H1 (cell line): ENCODE data around the gene PXK. TPM values are rescaled to one million over a fixed set of nuclear protein-coding genes. Genes with fewer than 3 reads are reported as not detected.

ENCODE experiments used
- CTCF ChIA-PET: fragments of 300-600 bp; sonication (Branson Sonifier 250); formaldehyde crosslinking; loops from one replicate; lab custom pipeline; 2021; ENCODE audit not compliant: partially characterized antibody; lab: Charles Lee
- POLR2A ChIA-PET: fragments of 300-600 bp; sonication (Branson Sonifier 250); formaldehyde crosslinking; loops from one replicate; lab custom pipeline; 2021; ENCODE audit warnings: inconsistent platforms; ENCODE audit not compliant: partially characterized antibody; lab: Charles Lee
- DNase-seq, 2 experiments: peaks; one replicate each; pipeline versions ENCODE4 v3.0.0 to v3.0.0-alpha.2; 2010 to 2022; ENCODE audit warnings: low spot score in 2 of 2, low read depth in 1 of 2, mixed read lengths in 1 of 2
- FAIRE-seq: peaks from 2 replicates; lab custom pipeline; 2011; peaks lifted over from hg19 to GRCh38; lab: Jason Lieb, UNC
- H2AFZ ChIP-seq: 2 replicates; pipeline ENCODE4 v1.8.1; 2012; ENCODE audit warnings: low read length, inconsistent platforms
- H2AK5ac ChIP-seq: 2 replicates; pipeline ENCODE4 v1.6.1; 2013; ENCODE audit warnings: low read depth, low read length
- H2BK120ac ChIP-seq: replicated peaks from 2 replicates; pipeline ENCODE3; 2013; ENCODE audit warnings: low read depth, low read length, inconsistent platforms
- H2BK12ac ChIP-seq: 2 replicates; pipeline ENCODE4 v1.6.1; 2013; ENCODE audit warnings: low read depth, low read length
- H2BK15ac ChIP-seq: 2 replicates; pipeline ENCODE4 v1.6.1; 2013; ENCODE audit warnings: low read length
- H2BK20ac ChIP-seq: 2 replicates; pipeline ENCODE4 v1.6.1; 2013; ENCODE audit warnings: low read length
- H2BK5ac ChIP-seq: 2 replicates; pipeline ENCODE4 v1.6.1; 2013; ENCODE audit warnings: low read depth, low read length
- H3K14ac ChIP-seq: 2 replicates; pipeline ENCODE4 v1.6.1; 2013; ENCODE audit warnings: inconsistent platforms; ENCODE audit not compliant: insufficient read length
- H3K18ac ChIP-seq: 2 replicates; pipeline ENCODE4 v1.6.1; 2013; ENCODE audit warnings: low read length; ENCODE audit errors: extremely low read depth
- H3K23ac ChIP-seq: 2 replicates; pipeline ENCODE4 v1.6.1; 2013; ENCODE audit warnings: inconsistent platforms; ENCODE audit not compliant: insufficient read length
- H3K23me2 ChIP-seq: 2 replicates; pipeline ENCODE4 v1.6.1; 2013; ENCODE audit warnings: low read depth, low read length
- H3K27ac ChIP-seq: 2 replicates; pipeline ENCODE4 v1.6.1; 2011; ENCODE audit warnings: low read depth, low read length, inconsistent platforms
- H3K27me3 ChIP-seq, 4 experiments: replicated peaks in 1 of 4; 1 replicate in 1 of 4; 2 replicates in 3 of 4; pipeline versions ENCODE4 v1.6.1 to v1.8.1; 2011 to 2013; ENCODE audit warnings: low read length in 3 of 4, mild to moderate bottlenecking in 3 of 4, inconsistent platforms in 2 of 4, mixed read lengths in 2 of 4, moderate library complexity in 1 of 4; ENCODE audit not compliant: control insufficient read depth in 3 of 4, insufficient read depth in 3 of 4; ENCODE audit errors: extremely low read depth in 1 of 4
- H3K36me3 ChIP-seq, 4 experiments: 2 replicates each; pipeline versions ENCODE4 v1.6.1 to v1.8.1; 2011 to 2013; ENCODE audit warnings: mild to moderate bottlenecking in 4 of 4, low read length in 3 of 4, moderate library complexity in 2 of 4, control low read depth in 1 of 4, inconsistent platforms in 1 of 4; ENCODE audit not compliant: insufficient read depth in 4 of 4, control insufficient read depth in 2 of 4
- H3K4ac ChIP-seq: replicated peaks from 2 replicates; pipeline ENCODE3; 2013; ENCODE audit warnings: low read length, low read depth, mixed read lengths, inconsistent platforms; ENCODE audit not compliant: insufficient read length
- H3K4me1 ChIP-seq, 4 experiments: replicated peaks in 1 of 4; 1 replicate in 1 of 4; 2 replicates in 3 of 4; pipeline versions ENCODE4 v1.6.1 to v1.8.1; 2011 to 2013; ENCODE audit warnings: low read length in 3 of 4, inconsistent platforms in 2 of 4, mixed read lengths in 1 of 4; ENCODE audit not compliant: insufficient read depth in 4 of 4, control insufficient read depth in 3 of 4
- H3K4me2 ChIP-seq, 2 experiments: 2 replicates each; pipeline versions ENCODE4 v1.6.1 to v1.8.1; 2011 to 2013; ENCODE audit warnings: low read depth in 2 of 2, low read length in 2 of 2, control low read depth in 1 of 2, inconsistent platforms in 1 of 2, mild to moderate bottlenecking in 1 of 2; ENCODE audit not compliant: insufficient read depth in 1 of 2
- H3K4me3 ChIP-seq, 4 experiments: fragments of 200-600, 300-600 bp in 1 of 4; sonication (generic), shearing (Covaris generic), sonication (Bioruptor Twin) in 1 of 4; 2 replicates each; pipeline versions ENCODE4 v1.5.1 to v1.8.1; 2011 to 2016; ENCODE audit warnings: low read length in 4 of 4, low read depth in 3 of 4, control low read depth in 2 of 4, inconsistent platforms in 2 of 4, mild to moderate bottlenecking in 2 of 4, mixed read lengths in 1 of 4, moderate library complexity in 1 of 4; ENCODE audit not compliant: insufficient read depth in 2 of 4; ENCODE audit errors: extremely low read depth in 1 of 4
- H3K56ac ChIP-seq: replicated peaks from 2 replicates; pipeline ENCODE3; 2013; ENCODE audit warnings: low read depth, mild to moderate bottlenecking, mixed read lengths, low read length, inconsistent platforms; ENCODE audit not compliant: insufficient read length
- H3K79me1 ChIP-seq: 2 replicates; pipeline ENCODE4 v1.6.1; 2013; ENCODE audit warnings: low read depth, low read length, control low read depth
- H3K79me2 ChIP-seq, 2 experiments: 2 replicates each; pipeline versions ENCODE4 v1.6.1 to v1.8.1; 2012 to 2013; ENCODE audit warnings: low read length in 2 of 2, mild to moderate bottlenecking in 2 of 2, inconsistent platforms in 1 of 2; ENCODE audit not compliant: insufficient read depth in 2 of 2, control insufficient read depth in 1 of 2
- H3K9ac ChIP-seq, 4 experiments: replicated peaks in 1 of 4; 1 replicate in 1 of 4; 2 replicates in 3 of 4; pipeline versions ENCODE4 v1.6.1 to v1.8.1; 2011 to 2013; ENCODE audit warnings: low read depth in 3 of 4, low read length in 3 of 4, control low read depth in 2 of 4, mild to moderate bottlenecking in 2 of 4, moderate library complexity in 2 of 4, inconsistent platforms in 1 of 4; ENCODE audit errors: extremely low read depth in 1 of 4
- H3K9me3 ChIP-seq, 2 experiments: 2 replicates each; pipeline versions ENCODE4 v1.6.1 to v1.8.1; 2012 to 2013; ENCODE audit warnings: mild to moderate bottlenecking in 2 of 2, moderate library complexity in 2 of 2, control low read depth in 1 of 2, inconsistent platforms in 1 of 2, low read depth in 1 of 2, low read length in 1 of 2, mixed read lengths in 1 of 2; ENCODE audit not compliant: insufficient read depth in 2 of 2
- H4K20me1 ChIP-seq, 2 experiments: replicated peaks in 1 of 2; 2 replicates each; pipeline versions ENCODE3 to v1.8.1; 2011 to 2013; ENCODE audit warnings: inconsistent platforms in 2 of 2, low read length in 2 of 2, mild to moderate bottlenecking in 1 of 2; ENCODE audit not compliant: insufficient read depth in 2 of 2, control insufficient read depth in 1 of 2
- H4K5ac ChIP-seq: 2 replicates; pipeline ENCODE4 v1.6.1; 2013; ENCODE audit warnings: low read length, low read depth, mixed read lengths, inconsistent platforms; ENCODE audit not compliant: insufficient read length
- H4K8ac ChIP-seq: 2 replicates; pipeline ENCODE4 v1.8.0; 2013; ENCODE audit warnings: mild to moderate bottlenecking, moderate library complexity, low read length, inconsistent platforms; ENCODE audit not compliant: insufficient read depth; ENCODE audit errors: extremely low read depth
- H4K91ac ChIP-seq: replicated peaks from 2 replicates; pipeline ENCODE3; 2013; ENCODE audit warnings: low read length, mixed read lengths, inconsistent platforms; ENCODE audit not compliant: insufficient read length
- BCL11A ChIP-seq, 2 experiments: IDR thresholded peaks; one replicate each; pipeline ENCODE4 v1.6.1; 2011; ENCODE audit warnings: low read depth in 2 of 2, low read length in 2 of 2, mild to moderate bottlenecking in 2 of 2
- CHD1 ChIP-seq: IDR thresholded peaks from 2 replicates; pipeline ENCODE4 v1.6.1; 2012; ENCODE audit warnings: low read depth, low read length, improper control_type of control experiment
- CTBP2 ChIP-seq: IDR thresholded peaks from 2 replicates; pipeline ENCODE4 v1.7.0; 2011; ENCODE audit warnings: borderline replicate concordance, mild to moderate bottlenecking, moderate library complexity, mixed read lengths, low read length; ENCODE audit not compliant: insufficient read depth, insufficient read length
- GTF2F1 ChIP-seq: IDR thresholded peaks from 2 replicates; pipeline ENCODE4 v1.6.1; 2012; ENCODE audit warnings: low read depth, low read length, improper control_type of control experiment, borderline replicate concordance
- HDAC2 ChIP-seq, 2 experiments: fragments of 300-600 bp in 1 of 2; sonication (generic) in 1 of 2; IDR thresholded peaks; 2 replicates each; pipeline ENCODE4 v1.6.1; 2011 to 2012; ENCODE audit warnings: low read depth in 2 of 2, low read length in 2 of 2, mild to moderate bottlenecking in 2 of 2, moderate library complexity in 2 of 2, borderline replicate concordance in 1 of 2, inconsistent platforms in 1 of 2
- KDM5A ChIP-seq: fragments of 200-600 bp; IDR thresholded peaks from 2 replicates; pipeline ENCODE4 v1.7.1; 2012; ENCODE audit warnings: mild to moderate bottlenecking, low read length, inconsistent platforms, mixed read lengths
- NANOG ChIP-seq: IDR thresholded peaks from 2 replicates; pipeline ENCODE4 v1.6.1; 2011; ENCODE audit warnings: low read length, low read depth, mild to moderate bottlenecking, inconsistent platforms; ENCODE audit not compliant: insufficient read depth, poor library complexity, severe bottlenecking
- POLR2A ChIP-seq, 2 experiments: IDR thresholded peaks; 1 replicate in 1 of 2; 2 replicates in 1 of 2; pipeline ENCODE4 v1.6.1; 2011; ENCODE audit warnings: low read depth in 2 of 2, low read length in 2 of 2, mild to moderate bottlenecking in 2 of 2; ENCODE audit errors: control extremely low read depth in 1 of 2
- RBBP5 ChIP-seq: IDR thresholded peaks from 2 replicates; pipeline ENCODE4 v1.7.1; 2012; ENCODE audit warnings: low read depth, mild to moderate bottlenecking, inconsistent platforms, low read length, moderate library complexity, borderline replicate concordance
- SIRT6 ChIP-seq: IDR thresholded peaks from one replicate; pipeline ENCODE4 v1.7.1; 2012; ENCODE audit warnings: low read length, inconsistent platforms
- WGBS, 2 experiments: shearing (Covaris generic) in 1 of 2; methylation state at CpG; one replicate each; pipeline versions ENCODE4 v1.1.6 to v1.1.7; 2013 to 2015; ENCODE audit warnings: low lambda C conversion rate in 2 of 2, mixed read lengths in 2 of 2, inconsistent platforms in 1 of 2, low coverage in 1 of 2, missing lambda C conversion rate in 1 of 2; ENCODE audit not compliant: insufficient replicate concordance in 2 of 2, insufficient coverage in 1 of 2, insufficient read length in 1 of 2; ENCODE audit errors: extremely low coverage in 1 of 2, missing lambda C conversion rate in 1 of 2; 5-methylcytosine and 5-hydroxymethylcytosine counted together
- polyA plus RNA-seq, 7 experiments: library from polyadenylated mRNA; depleted of rRNA in 3 of 7; stranded (reverse) in 5 of 7; unstranded in 2 of 7; fragments of >200 nt in 5 of 7; fragments of 200-250 nt in 2 of 7; gene quantifications; 1 replicate in 5 of 7; 2 replicates in 1 of 7; 4 replicates in 1 of 7; pipeline versions ENCODE4 v1.2.1 to v1.2.3, GENCODE V29; 2011 to 2013; ENCODE audit warnings: missing spikeins in 2 of 7, mixed read lengths in 2 of 7
- total RNA-seq: library from RNA; stranded (reverse); fragmentation: NEBNext Ultra II Directional; extraction: Animal tissue kit (Norgen Biotek cat#: 25700); gene quantifications from 2 replicates; pipeline ENCODE4 v1.2.1, GENCODE V29; 2021

The PXK gene
- total and polyA plus RNA-seq, 2 of the 8 experiments (the other 6 are each of a cell fraction or from before 2014, with no cell fraction given): 3.5 to 7.1 TPM

DNA sequence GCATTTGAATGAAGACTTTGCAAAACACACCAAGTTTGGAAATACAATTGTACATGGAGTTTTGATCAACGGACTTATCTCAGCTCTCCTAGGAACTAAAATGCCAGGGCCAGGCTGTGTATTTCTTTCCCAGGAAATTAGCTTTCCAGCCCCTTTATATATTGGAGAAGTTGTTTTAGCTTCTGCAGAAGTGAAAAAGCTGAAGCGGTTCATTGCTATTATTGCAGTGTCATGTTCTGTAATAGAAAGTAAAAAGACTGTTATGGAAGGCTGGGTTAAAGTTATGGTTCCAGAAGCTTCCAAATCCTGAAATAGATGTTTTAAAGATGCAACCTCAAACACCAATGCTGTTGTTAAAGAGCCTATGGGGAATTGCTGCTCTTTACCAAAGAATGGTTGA lies 14.9 kb upstream of the PXK start:
- H4K8ac ChIP-seq: no peak overlapping the region

More for the DNA sequence above, 14.9 kb upstream of the PXK start:
- CTCF ChIA-PET: interaction anchor here (0.6 to 12.7 kb wide), 6 partner anchors 8 to 100 kb away, joined by 3 to 104 read pairs (median 4); partner anchors contain the start of genes HTD2 and RPP14
- H3K79me2 ChIP-seq: peaks cover 0 to 4% of the 10 kb centered on the region in 2 experiments; a peak in 2 of 4 replicates
- TF ChIP-seq POLR2A (IDR thresholded peaks at IDR 0.05; ENCODE audit: control extremely low read depth in 1 of 2, low read depth in 2 of 2, low read length in 2 of 2): no peak
- TF ChIP-seq CHD1: no peak
- no peak for TF ChIP-seq GTF2F1
- no peak for TF ChIP-seq KDM5A
- TF ChIP-seq HDAC2 (IDR thresholded peaks at IDR 0.05; ENCODE audit: borderline replicate concordance in 1 of 2, low read depth in 2 of 2, low read length in 2 of 2): no peak
- TF ChIP-seq CTBP2: no peak
- TF ChIP-seq SIRT6: no peak
- no peak for TF ChIP-seq RBBP5
- no peak for TF ChIP-seq BCL11A (IDR thresholded peaks at IDR 0.05; ENCODE audit: low read depth in 2 of 2, low read length in 2 of 2)
- TF ChIP-seq NANOG: no peak
- H3K4me2 ChIP-seq: no peak overlapping the region
- DNase-seq (no peak), FAIRE-seq (no peak)
- no peak overlapping the region for H2BK15ac ChIP-seq
- H3K18ac ChIP-seq: no peak overlapping the region
- no peaks in the 10 kb centered on the region for H3K23me2 ChIP-seq
- H3K56ac ChIP-seq: no peak overlapping the region
- H3K4ac ChIP-seq: no peak overlapping the region
- no peaks in the 10 kb centered on the region for H3K27me3 ChIP-seq
- H3K4me1 ChIP-seq: peaks cover 0 to 9% (median 9%) of the 10 kb centered on the region in 4 experiments; a peak in 5 of 7 replicates
- no peak overlapping the region for H3K27ac ChIP-seq
- no peak overlapping the region for H3K14ac ChIP-seq
- H4K20me1 ChIP-seq: peaks cover 0 to 6% of the 10 kb centered on the region in 2 experiments
- no peak overlapping the region for H3K4me3 ChIP-seq
- no peak overlapping the region for H4K5ac ChIP-seq
- no peak overlapping the region for H2BK12ac ChIP-seq
- WGBS, 2 experiments: 92% methylated on average over 2 of the region's 2 CpGs; no CpG with 5 or more reads in 1 of the 2 experiments
- no peaks in the 10 kb centered on the region; the same call in 1 of the 2 replicates for H3K79me1 ChIP-seq
- no peak overlapping the region for H2BK5ac ChIP-seq
- H3K36me3 ChIP-seq: peaks cover 9 to 58% (median 31%) of the 10 kb centered on the region in 4 experiments
- POLR2A ChIA-PET: interaction anchor here (1.6 to 9.0 kb wide), 3 partner anchors 10 to 95 kb away, joined by 3 to 64 read pairs (median 7); partner anchors contain the start of genes HTD2 and RPP14
- H3K9ac ChIP-seq: no peak overlapping the region
- H3K9me3 ChIP-seq: no peaks in the 10 kb centered on the region
- no peak overlapping the region for H3K23ac ChIP-seq
- H2AFZ ChIP-seq: no peak overlapping the region
- H2BK20ac ChIP-seq: no peak overlapping the region
- no peak overlapping the region for H2BK120ac ChIP-seq
- H4K91ac ChIP-seq: no peak overlapping the region
- H2AK5ac ChIP-seq: no peak overlapping the region
